Body of pancreas (tissue), 4 donors: Measurements from ENCODE around the gene COIL. TPM values are rescaled to one million over a fixed set of nuclear protein-coding genes. Genes with fewer than 3 reads are reported as not detected.

Experiments used
- ATAC-seq: fragments of 150-250 bp; one replicate; pipeline ENCODE4 v1.9.1; 2016
- DNase-seq, 4 donors: peaks; one replicate each; pipeline ENCODE4 v3.0.0-alpha.2; 2019
- H3K27ac ChIP-seq, 4 donors: fragments of 200-600 bp; sonication (generic); 1 replicate in 3 of 4; 2 replicates in 1 of 4; pipeline versions ENCODE4 v1.5.1 to v1.6.1; 2016 to 2019; ENCODE audit warnings: mild to moderate bottlenecking in 1 of 4, mixed read lengths in 1 of 4, moderate library complexity in 1 of 4
- H3K27me3 ChIP-seq, 2 donors: fragments of 200-600 bp; sonication (generic); one replicate each; pipeline ENCODE4 v1.6.0; 2016; ENCODE audit warnings: mild to moderate bottlenecking in 1 of 2
- H3K36me3 ChIP-seq, 2 donors: fragments of 200-600 bp; sonication (generic); replicated peaks in 1 of 2; 2 replicates each; pipeline ENCODE4 v1.5.1; 2016; ENCODE audit warnings: low read depth in 2 of 2; ENCODE audit not compliant: insufficient read depth in 1 of 2
- H3K4me1 ChIP-seq: fragments of 200-600 bp; sonication (generic); one replicate; pipeline ENCODE4 v1.6.0; 2016
- H3K4me3 ChIP-seq, 2 donors: fragments of 200-600 bp; sonication (generic); 1 replicate in 1 of 2; 2 replicates in 1 of 2; pipeline ENCODE4 v1.5.1; 2016 to 2019
- H3K9me3 ChIP-seq, 3 donors: fragments of 200-600 bp; sonication (generic); 1 replicate in 2 of 3; 2 replicates in 1 of 3; pipeline ENCODE4 v1.5.1; 2016
- POLR2A ChIP-seq, 3 donors: fragments of 450-650 bp; IDR thresholded peaks; one replicate each; pipeline ENCODE4 v1.6.1; 2016; ENCODE audit warnings: antibody characterized with exemption in 3 of 3, mild to moderate bottlenecking in 2 of 3
- WGBS, 2 donors: methylation state at CpG; one replicate each; pipeline ENCODE4 v1.1.5; 2017; 5-methylcytosine and 5-hydroxymethylcytosine counted together
- intact Hi-C: fragments of 100-400 bp; cut with DNase I; formaldehyde crosslinking; loops from one replicate; pipeline ENCODE4 v1.15.1; 2023
- total RNA-seq, 2 donors: library from RNA; depleted of rRNA; stranded (reverse); fragments of >200 nt; gene quantifications; one replicate each; pipeline ENCODE4 v1.1.0, GENCODE V29; 2016
- TF ChIP-seq, protein P1 (sequence below), 7 experiments: fragments of 450-650 bp in 4 of 7; fragments of 200-600 bp in 3 of 7; sonication (generic) in 3 of 7; IDR thresholded peaks; one replicate each; pipeline ENCODE4 v1.5.1; 2016 to 2019; ENCODE audit warnings: antibody characterized with exemption in 7 of 7

Gene COIL
- total RNA-seq, 2 donors from 2014 or later: 4.6 to 7.8 TPM

DNA sequence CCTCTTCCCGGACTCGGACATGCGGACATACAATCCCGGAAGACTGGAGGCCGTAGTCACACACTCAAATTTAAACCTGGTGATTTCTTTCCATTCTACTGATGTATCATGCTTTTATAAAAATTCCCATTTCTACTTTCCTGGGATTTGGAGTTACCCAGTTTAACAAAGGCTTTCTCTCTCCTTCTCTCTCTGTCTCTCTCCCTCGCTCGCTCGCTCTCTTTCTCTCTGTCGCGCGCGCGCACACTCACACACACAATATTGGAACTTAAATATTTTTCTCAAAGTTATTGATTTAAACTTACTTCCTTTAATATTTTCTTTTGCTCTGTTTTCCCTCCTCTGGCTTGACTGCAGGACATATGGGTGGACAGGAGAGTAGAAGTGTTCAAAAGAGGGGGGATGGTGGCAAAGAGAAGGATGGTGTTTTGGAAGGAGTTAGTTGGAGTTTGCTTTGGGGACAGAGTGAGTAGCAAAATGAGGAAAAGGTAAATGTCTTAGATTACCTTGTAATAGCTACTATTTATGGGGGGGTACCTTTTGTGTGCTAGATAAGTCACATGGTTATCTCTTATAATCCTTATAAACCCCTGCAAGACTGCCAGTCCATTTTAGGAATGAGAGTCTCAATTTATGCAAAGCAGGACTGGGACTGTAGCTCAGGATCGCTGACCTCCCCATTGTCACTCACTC is 46.1 kb downstream of the COIL start:
- peaks cover 49% of the 10 kb centered on the region for H3K4me1 ChIP-seq
- no peaks in the 10 kb centered on the region for H3K9me3 ChIP-seq
- H3K36me3 ChIP-seq: no peaks in the 10 kb centered on the region
- ATAC-seq: peak; percentile 14
- peak overlapping the region; percentile 72 to 90 for H3K4me3 ChIP-seq
- TF ChIP-seq POLR2A (IDR thresholded peaks at IDR 0.05): no peak
- TF ChIP-seq, protein P1, sequence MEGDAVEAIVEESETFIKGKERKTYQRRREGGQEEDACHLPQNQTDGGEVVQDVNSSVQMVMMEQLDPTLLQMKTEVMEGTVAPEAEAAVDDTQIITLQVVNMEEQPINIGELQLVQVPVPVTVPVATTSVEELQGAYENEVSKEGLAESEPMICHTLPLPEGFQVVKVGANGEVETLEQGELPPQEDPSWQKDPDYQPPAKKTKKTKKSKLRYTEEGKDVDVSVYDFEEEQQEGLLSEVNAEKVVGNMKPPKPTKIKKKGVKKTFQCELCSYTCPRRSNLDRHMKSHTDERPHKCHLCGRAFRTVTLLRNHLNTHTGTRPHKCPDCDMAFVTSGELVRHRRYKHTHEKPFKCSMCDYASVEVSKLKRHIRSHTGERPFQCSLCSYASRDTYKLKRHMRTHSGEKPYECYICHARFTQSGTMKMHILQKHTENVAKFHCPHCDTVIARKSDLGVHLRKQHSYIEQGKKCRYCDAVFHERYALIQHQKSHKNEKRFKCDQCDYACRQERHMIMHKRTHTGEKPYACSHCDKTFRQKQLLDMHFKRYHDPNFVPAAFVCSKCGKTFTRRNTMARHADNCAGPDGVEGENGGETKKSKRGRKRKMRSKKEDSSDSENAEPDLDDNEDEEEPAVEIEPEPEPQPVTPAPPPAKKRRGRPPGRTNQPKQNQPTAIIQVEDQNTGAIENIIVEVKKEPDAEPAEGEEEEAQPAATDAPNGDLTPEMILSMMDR (IDR thresholded peaks at IDR 0.05): no peak
- intact Hi-C loops: no loop called here
- no peaks in the 10 kb centered on the region for H3K27me3 ChIP-seq
- 6 to 7% methylated on average over 14 of the region's 14 CpGs for WGBS, 2 donors
- DNase-seq: peak in 1 of 4 donors; percentile 14
- H3K27ac ChIP-seq: peak overlapping the region; percentile 76 to 96 (median 92)

DNA sequence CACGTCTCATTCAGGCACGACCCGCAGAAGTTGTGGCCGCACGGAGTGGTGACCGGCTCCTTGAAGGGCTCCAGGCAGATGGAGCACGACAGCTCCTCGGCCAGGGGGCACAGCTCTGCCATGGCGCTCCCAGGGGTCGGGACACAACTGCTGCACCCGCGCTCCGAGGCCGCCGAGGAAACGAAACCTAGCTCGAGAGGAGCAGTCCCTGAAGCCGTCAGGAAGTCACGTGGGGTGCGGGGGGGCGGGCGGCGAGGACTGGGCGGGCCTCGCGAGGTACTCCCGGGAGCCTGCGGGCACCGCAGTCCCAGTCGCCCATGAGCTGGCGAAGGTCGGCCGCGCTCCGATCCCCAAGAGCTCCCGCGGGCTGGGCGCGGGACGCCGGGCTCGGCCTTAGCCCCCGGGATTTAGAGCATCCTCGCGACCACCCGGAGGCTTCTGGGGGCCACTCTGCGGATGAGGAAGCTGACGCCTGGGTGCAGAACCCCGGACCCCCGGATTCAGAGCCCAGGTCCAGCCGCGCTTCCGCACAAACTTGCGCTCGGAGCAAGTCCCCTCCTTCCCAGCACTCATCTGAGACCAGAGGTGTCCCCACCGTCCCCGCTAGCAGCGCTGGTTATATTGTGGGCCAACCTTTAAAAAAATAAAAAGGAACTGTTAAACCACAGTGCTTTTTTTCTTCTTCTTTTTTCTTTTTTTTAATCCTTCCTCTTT is 46.8 kb downstream of the COIL start, which contains the start of gene TRIM25:
Gene TRIM25 (minus strand): TSS at position 183 of the 714 bp plus-strand sequence. CDS start 61 bp downstream, at position 122.
- Histone ChIP-seq H3K4me1 (peaks cover 55% of the 10 kb centered on the region), H3K4me3 (peak within 1 kb of the TSS; percentile 72 to 90), H3K27me3 (no peaks in the 10 kb centered on the region), H3K27ac (peak within 1 kb of the TSS; percentile 76 to 96 (median 92)), H3K9me3 (no peaks in the 10 kb centered on the region), H3K36me3 (no peaks in the 10 kb centered on the region)
- intact Hi-C loops: no loop called here
- DNase-seq (peak; percentile 92 to 95 (median 94)), ATAC-seq (peak; percentile 95)
- TF ChIP-seq, protein P1 (IDR thresholded peaks at IDR 0.05): no peak
- peak; percentile 98 to 99 (median 99) for TF ChIP-seq POLR2A (IDR thresholded peaks at IDR 0.05)
- 0 to 1% methylated on average over 14 to 58 of the region's 58 CpGs for WGBS, 2 donors

DNA sequence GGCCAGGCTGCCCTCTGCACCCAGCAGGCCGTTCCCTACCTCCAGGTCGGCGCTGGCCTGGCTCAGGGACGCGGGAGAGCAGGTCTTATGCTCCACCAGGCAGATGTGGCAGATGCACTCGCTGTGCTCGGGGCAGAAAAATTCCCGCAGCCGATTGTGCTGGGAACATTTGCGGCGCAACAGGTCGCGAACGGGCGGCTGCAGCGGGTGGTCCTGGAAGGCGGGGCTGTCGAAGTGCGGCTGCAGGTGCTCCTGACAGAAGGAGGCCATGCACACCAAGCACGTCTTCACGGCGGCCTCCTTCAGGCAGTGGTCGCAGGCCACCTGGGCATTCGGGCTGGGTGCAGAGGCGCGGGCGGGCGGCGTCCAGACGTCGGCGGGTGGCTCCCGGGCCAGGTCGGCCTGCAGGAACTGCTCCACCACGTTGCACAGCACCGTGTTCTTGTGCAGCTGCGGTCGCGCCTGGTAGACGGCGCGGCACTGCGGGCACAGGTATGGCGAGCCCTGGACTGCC is 47.4 kb downstream of the COIL start:
- Histone ChIP-seq H3K27ac (peak overlapping the region; percentile 76 to 96 (median 92)), H3K36me3 (no peaks in the 10 kb centered on the region), H3K4me1 (peaks cover 58% of the 10 kb centered on the region), H3K9me3 (no peaks in the 10 kb centered on the region), H3K4me3 (peak overlapping the region; percentile 72 to 90), H3K27me3 (no peaks in the 10 kb centered on the region)
- no peak for TF ChIP-seq POLR2A (IDR thresholded peaks at IDR 0.05)
- TF ChIP-seq, protein P1 (IDR thresholded peaks at IDR 0.05): no peak
- DNase-seq (peak in 3 of 4 donors; percentile 30 to 36 (median 35)), ATAC-seq (peak; percentile 68)
- WGBS, 2 donors: 0 to 1% methylated on average over 2 to 43 of the region's 44 CpGs
- intact Hi-C loops: no loop called here

DNA sequence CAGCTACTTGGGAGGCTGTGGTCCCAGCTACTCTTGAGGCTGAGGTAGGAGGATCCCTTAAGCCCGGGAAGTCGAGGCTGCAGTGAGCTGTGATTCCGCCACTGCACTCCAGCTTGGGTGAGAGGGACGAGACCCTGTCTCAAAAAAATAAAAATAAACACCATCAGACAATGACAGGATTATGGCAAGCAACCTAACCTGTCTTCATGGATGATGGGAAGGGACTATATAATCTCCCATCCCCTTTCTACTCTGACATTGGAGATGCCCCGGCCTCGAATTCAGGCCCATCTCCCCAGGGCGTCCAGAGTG is 47.9 kb downstream of the COIL start:
- TF ChIP-seq, protein P1 (IDR thresholded peaks at IDR 0.05): no peak
- no peak for TF ChIP-seq POLR2A (IDR thresholded peaks at IDR 0.05)
- H3K9me3 ChIP-seq: no peaks in the 10 kb centered on the region
- H3K27me3 ChIP-seq: no peaks in the 10 kb centered on the region
- peak overlapping the region; percentile 72 to 90 for H3K4me3 ChIP-seq
- H3K4me1 ChIP-seq: peaks cover 58% of the 10 kb centered on the region
- H3K27ac ChIP-seq: peak overlapping the region in 3 of 4 donors; percentile 91 to 96 (median 92)
- ATAC-seq (no peak), DNase-seq (no peak)
- intact Hi-C loops: no loop called here
- no peaks in the 10 kb centered on the region for H3K36me3 ChIP-seq
- WGBS, 2 donors: 12 to 26% methylated on average over 7 of the region's 7 CpGs
